DMS53 (cell line): Measurements from ENCODE around the gene ARHGEF10L.

Experiments
- DNase-seq: peaks from one replicate; lab custom pipeline; 2025; lab: John Stamatoyannopoulos, UW

ARHGEF10L gene

GRCh38 chr1:17569200-17570139, 30.0 kb downstream of the ARHGEF10L start:
- no peak for DNase-seq

DNA sequence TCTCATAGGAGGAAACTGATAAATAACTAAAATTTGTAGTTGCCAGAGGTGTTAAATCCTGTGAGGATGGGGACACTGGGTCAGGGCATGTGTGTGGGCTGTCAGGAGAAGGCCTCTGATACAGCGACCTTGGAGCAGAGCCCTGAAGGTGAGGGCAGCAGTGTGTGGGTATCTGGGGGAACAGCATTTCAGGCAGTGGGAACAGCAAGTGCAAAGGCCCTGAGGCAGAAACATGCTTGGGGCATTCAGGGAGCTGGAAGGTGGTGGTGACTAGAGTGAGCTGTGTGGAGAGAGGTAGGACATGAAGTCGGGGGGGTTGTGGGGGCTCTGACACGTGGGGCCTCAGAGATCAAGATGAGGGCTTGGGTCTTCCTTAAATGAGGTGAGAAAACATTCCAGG, 30.7 kb downstream of the ARHGEF10L start:
- no peak for DNase-seq

DNA sequence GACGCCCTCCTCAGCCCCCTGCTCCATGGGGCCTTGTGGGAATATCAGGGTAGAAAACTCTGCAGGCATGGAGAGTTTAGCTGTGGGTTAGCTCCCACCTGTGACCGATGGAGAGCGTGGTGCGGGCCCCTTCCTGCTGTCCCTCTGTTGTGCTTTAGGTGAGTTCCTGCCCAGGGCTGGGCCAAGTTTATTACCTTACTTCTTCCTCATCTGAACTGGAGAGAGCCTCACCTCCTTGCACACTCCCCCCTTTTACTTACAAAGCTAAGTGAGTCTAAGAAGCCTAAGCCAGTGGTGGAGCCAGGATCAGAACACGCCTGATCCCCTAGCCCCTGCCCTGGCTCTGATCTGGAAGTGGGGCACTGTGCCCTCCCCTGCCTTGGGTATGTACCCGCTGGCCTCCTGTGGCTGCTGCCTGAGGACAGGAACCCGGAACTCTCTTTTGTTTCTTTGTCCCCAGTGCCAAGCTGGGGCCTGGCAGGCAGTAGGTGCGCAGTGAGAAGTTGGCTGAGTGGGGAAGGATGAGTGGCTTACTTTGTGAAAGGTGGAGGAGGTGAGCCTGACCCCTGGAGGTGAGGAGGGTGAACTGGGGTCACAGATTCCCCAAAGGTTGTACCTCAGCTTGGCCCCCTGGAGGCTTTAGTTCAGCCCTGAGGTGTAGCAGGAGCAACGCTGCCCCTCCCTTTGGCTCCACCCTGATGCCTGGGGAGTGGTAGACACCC, 32.9 kb downstream of the ARHGEF10L start:
- peak; percentile 37 for DNase-seq

- DNase-seq, result no peak
Observed at GRCh38 chr1:17573518-17574041, 34.1 kb downstream of the ARHGEF10L start.

- DNase-seq, result peak; percentile 72
Observed at GRCh38 chr1:17574516-17574915, 35.0 kb downstream of the ARHGEF10L start.

- DNase-seq, result peak; percentile 93
Observed at GRCh38 chr1:17575797-17576518, 36.5 kb downstream of the ARHGEF10L start.

- DNase-seq, result peak; percentile 67
Observed at GRCh38 chr1:17576519-17576853, 37.0 kb downstream of the ARHGEF10L start.

DNA sequence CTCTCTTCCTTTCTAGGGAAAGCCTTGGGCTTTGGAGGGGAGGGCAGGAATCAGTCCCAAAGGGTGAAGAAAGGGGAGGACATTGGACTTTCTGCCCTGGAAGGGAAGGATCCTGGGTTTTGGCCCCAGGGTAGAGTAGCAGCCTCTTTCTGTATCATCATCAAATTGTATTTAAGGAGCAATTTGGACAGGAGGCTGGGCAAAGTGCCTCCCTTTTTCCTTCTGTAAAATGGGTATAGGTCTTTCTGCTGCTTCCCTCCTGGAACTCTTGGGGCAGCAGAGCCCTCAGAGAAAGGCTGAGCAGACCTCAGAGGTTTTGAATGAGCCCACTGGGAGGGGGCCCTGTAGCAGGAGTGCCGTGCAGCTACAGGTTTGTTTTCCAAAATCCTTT, 38.4 kb downstream of the ARHGEF10L start:
- DNase-seq, result no peak

- DNase-seq, result peak; percentile 95
Observed at GRCh38 chr1:17579951-17580939, 40.7 kb downstream of the ARHGEF10L start.

DNA sequence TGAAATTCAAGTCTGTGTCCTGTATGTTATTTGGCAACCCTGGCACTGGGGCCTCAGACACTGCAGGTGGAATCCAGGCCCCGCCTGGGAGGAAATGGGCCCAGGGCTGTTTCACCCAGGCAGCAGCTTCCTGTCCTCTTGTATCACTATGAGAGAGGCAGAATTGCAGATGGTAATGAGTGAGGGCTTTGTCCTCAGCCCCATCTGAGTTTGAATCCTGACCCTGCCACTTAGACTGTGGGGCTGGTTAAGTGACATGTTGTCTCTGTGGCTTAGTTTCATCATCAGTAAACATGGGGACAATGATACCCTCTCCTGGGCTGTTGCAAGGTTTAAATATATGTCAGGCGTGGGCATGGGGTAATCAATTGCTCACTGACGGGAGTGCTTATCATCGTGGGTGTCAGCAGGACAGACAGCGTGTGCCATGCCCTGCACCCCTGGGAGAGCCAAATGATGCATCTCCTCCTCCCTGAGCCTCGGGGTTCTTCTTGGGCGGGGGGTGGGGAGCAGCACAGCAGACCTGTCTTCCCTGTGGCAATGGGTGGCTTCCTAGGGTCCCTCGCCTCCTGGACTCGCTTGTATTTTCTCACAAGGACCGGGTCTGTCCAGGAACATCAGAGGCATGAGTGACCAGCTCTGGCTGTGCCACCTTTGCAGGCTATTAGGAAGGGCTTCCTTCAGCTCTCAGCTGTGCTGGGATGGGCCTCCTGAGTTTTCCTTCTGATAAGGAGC, 42.1 kb downstream of the ARHGEF10L start:
- peak; percentile 61 for DNase-seq

- no peak for DNase-seq
Observed at GRCh38 chr1:17582124-17582774, 42.8 kb downstream of the ARHGEF10L start.

GRCh38 chr1:17584539-17584938, 45.0 kb downstream of the ARHGEF10L start:
- no peak for DNase-seq

DNA sequence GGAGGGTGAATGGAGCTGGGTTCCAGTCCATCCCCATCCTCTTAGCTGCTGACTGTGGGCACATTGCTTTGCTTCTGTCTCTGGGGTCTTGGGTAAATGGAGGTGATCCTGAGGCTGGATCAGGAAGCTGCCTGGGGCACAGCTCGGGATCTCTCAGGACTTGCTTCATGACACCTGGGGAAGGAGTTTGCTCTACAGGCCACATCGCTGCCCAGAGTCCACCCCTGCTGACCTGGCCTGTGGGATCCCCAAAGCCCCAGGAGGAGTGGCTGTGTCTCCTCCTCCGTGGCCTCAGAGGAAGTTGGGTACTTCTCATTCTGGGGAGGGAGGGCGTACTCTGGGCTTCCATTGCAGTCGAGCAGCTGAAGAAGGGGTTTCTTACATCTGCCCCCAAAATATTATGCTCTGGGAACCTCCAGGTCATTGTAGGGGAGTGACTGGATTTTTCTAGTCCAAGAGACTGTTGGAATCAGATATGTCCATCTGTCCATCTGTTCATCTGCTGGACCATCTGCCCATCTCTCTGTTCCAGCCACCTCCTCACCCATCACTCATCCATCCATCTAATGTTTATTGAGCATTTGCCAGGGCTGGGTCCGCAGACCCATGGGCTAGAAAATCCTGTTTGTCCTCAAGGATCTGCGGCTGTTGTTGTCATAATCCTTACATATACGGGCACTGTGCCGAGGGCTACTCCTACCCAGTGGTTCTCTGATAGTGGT, 45.9 kb downstream of the ARHGEF10L start:
- DNase-seq, result no peak

- DNase-seq, result no peak
Observed at GRCh38 chr1:17586172-17586964, 46.9 kb downstream of the ARHGEF10L start.

GRCh38 chr1:17587693-17588047, 48.2 kb downstream of the ARHGEF10L start:
- DNase-seq, result no peak

DNA sequence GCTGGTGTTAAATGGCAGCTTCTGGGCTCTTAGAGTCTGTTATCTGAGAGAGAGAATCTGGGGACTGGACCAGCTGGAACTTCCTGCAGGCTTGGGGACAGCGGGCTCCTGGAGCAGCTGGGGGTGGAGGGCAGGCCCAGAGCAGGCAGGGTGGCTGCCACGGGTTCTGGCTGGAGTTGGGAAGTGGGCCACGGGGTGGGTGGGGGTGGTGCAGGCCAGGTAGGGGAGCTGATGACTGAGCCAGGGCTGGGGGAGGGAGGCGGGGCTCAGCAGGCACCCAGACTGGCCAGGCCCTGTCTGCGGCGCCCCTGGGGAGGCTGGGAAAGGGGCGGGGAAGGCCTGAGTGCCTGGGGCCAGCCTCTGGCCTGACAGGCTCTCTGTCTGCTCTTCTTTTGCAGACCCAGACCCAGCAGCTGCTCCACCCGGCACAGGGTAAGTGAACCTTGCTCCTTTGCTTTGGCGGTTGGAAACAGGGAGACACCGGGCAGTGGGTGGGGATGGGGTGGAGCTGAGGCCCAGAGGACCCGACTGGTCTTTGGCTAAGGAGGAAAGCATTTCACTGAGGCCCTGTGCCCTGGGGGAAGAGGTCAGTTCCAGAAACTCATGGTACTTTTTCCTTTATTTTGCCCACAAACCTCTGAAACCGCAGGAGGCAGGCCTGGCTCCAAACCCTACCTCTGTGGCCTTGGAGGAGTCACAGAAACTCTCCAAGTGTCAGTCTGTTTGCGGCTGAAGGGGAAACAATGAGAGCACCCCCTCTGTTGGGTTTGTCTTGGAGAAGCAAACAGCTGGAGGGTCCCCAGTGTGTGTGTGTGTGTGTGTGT, 48.8 kb downstream of the ARHGEF10L start:
- DNase-seq, result no peak

DNA sequence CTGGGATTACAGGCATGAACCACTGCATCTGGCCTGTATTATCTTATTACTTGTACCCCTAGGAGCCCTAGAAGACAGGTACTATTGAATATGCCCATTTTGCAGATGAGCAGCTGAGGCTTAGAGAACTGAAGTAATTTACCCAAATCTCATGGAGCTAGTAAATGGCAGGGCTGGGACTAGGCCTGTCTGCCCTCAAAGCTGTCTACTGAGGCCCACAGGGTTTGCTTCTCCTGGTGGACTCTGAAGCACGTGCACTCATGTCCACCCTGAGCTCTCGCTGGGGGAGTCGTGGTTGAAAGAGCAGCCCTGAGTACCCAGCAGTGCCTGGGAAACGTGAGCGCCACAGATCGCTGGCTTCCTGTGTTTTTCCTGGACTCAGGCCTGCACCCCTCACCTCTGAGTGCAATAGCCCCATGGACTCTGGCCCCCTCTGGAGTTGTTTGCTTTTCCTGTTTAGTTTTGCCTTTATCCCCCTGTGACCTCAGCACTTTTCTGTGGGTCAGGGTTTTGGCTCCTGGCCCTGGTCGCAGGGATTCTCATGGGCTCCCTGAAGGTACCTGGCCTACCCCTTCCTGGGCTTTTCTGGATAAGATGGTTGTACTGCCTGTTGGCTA, 52.4 kb downstream of the ARHGEF10L start:
- DNase-seq, result no peak
